HG02678 (cell line): ENCODE data around the gene ATP6V1G2.

Experiments used
- ATAC-seq: cut with Tn5 transposase; IDR thresholded peaks from one replicate; pipeline ENCODE4 v1.9.1; 2021; ENCODE audit warnings: mild to moderate bottlenecking, moderate library complexity; ENCODE audit not compliant: unreplicated experiment

ATP6V1G2 gene

GRCh38 chr6:31548544-31548873, 2.1 kb upstream of the ATP6V1G2 start:
- ATAC-seq, result no peak

GRCh38 chr6:31547727-31548543, 1.5 kb upstream of the ATP6V1G2 start:
- no peak for ATAC-seq

- ATAC-seq, result peak; percentile 79
Measured at GRCh38 chr6:31546958-31547726, 734 bp upstream of the ATP6V1G2 start, which contains the start of gene NFKBIL1. Gene NFKBIL1 (plus strand): TSS chr6:31547608. CDS start chr6:31547695, 87 bp downstream.

GRCh38 chr6:31545291-31545690, 1.1 kb downstream of the ATP6V1G2 start:
- ATAC-seq, result no peak

- no peak for ATAC-seq
Measured at GRCh38 chr6:31544676-31545075, 1.7 kb downstream of the ATP6V1G2 start.

GRCh38 chr6:31543639-31544038, 2.8 kb downstream of the ATP6V1G2 start:
- no peak for ATAC-seq

- peak; percentile 73 for ATAC-seq
Measured at GRCh38 chr6:31541658-31542521, 4.5 kb downstream of the ATP6V1G2 start, which contains the start of gene DDX39B. Gene DDX39B (minus strand): TSS chr6:31542003. CDS start chr6:31540532, 1,471 bp downstream.

- ATAC-seq, result peak; percentile 14
Measured at GRCh38 chr6:31541059-31541657, 5.2 kb downstream of the ATP6V1G2 start.

- no peak for ATAC-seq
Measured at GRCh38 chr6:31540640-31541039, 5.8 kb downstream of the ATP6V1G2 start.

GRCh38 chr6:31538805-31539400, 7.5 kb downstream of the ATP6V1G2 start:
- no peak for ATAC-seq

- ATAC-seq, result no peak
Measured at GRCh38 chr6:31535538-31536324, 10.7 kb downstream of the ATP6V1G2 start.

GRCh38 chr6:31534521-31535040, 11.8 kb downstream of the ATP6V1G2 start:
- ATAC-seq, result no peak

GRCh38 chr6:31534011-31534410, 12.4 kb downstream of the ATP6V1G2 start:
- no peak for ATAC-seq

- no peak for ATAC-seq
Measured at GRCh38 chr6:31533455-31533841, 13.0 kb downstream of the ATP6V1G2 start.

- ATAC-seq, result no peak
Measured at GRCh38 chr6:31532644-31533454, 13.6 kb downstream of the ATP6V1G2 start.

- no peak for ATAC-seq
Measured at GRCh38 chr6:31531771-31532643, 14.4 kb downstream of the ATP6V1G2 start.

GRCh38 chr6:31531162-31531561, 15.2 kb downstream of the ATP6V1G2 start:
- ATAC-seq, result no peak
